Right atrium auricular region (tissue), 2 donors: ENCODE results near the gene ACOXL. TPM values are rescaled to one million over a fixed set of nuclear protein-coding genes. Genes with fewer than 3 reads are reported as not detected.

Experiments
- DNase-seq: peaks from one replicate; pipeline ENCODE4 v3.0.0-alpha.2; 2019; ENCODE audit warnings: low spot score
- H3K27ac ChIP-seq, 2 donors: fragments of 200-600 bp; sonication (generic); 1 replicate in 1 of 2; 2 replicates in 1 of 2; pipeline ENCODE4 v1.5.1; 2016 to 2019
- H3K27me3 ChIP-seq, 2 donors: fragments of 200-600 bp; sonication (generic); one replicate each; pipeline versions ENCODE4 v1.5.1 to v1.6.0; 2017 to 2019
- H3K36me3 ChIP-seq: fragments of 200-600 bp; sonication (generic); one replicate; pipeline ENCODE4 v1.5.1; 2016
- H3K4me1 ChIP-seq, 2 donors: fragments of 200-600 bp; sonication (generic); one replicate each; pipeline versions ENCODE4 v1.5.1 to v1.6.0; 2017 to 2019
- H3K4me3 ChIP-seq, 2 donors: fragments of 200-600 bp; sonication (generic); 1 replicate in 1 of 2; 2 replicates in 1 of 2; pipeline ENCODE4 v1.5.1; 2017 to 2019; ENCODE audit warnings: mild to moderate bottlenecking in 1 of 2, moderate library complexity in 1 of 2
- H3K9me3 ChIP-seq, 2 donors: fragments of 200-600 bp; sonication (generic); one replicate each; pipeline ENCODE4 v1.5.1; 2019
- total RNA-seq, 2 donors: library from RNA; depleted of rRNA; stranded (reverse); fragments of >200 nt; gene quantifications; one replicate each; pipeline ENCODE4 v1.1.0, GENCODE V29; 2016
- TF ChIP-seq, protein P1 (sequence below), 2 donors: fragments of 200-600 bp; sonication (generic); IDR thresholded peaks; one replicate each; pipeline ENCODE4 v1.5.1; 2019; ENCODE audit warnings: antibody characterized with exemption in 2 of 2

ACOXL gene
- total RNA-seq, 2 donors from 2014 or later = 0.33 to 0.55 TPM

DNA sequence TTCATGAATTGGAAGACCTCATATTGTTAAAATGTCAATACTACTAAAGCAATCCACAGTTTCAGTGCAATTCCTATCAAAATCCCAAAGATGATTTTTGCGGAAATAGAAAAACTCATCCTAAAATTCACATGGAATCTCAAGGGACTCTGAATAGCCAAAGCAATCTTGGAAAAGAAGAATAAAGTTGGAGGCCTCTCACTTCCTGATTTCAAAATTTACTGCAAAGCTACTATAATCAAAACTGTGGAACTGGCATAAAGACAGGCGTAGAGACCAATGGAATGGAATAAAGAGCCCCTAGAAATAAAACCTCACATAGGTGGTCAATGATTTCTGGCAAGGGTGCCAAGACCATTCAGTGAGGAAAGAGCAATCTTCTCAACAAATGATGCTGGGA is 42.3 kb downstream of the ACOXL start:
- no peak for DNase-seq
- no peaks in the 10 kb centered on the region for H3K27me3 ChIP-seq
- H3K4me1 ChIP-seq = peaks cover 0 to 41% of the 10 kb centered on the region in 2 donors
- no peak overlapping the region for H3K27ac ChIP-seq
- TF ChIP-seq, protein P1, sequence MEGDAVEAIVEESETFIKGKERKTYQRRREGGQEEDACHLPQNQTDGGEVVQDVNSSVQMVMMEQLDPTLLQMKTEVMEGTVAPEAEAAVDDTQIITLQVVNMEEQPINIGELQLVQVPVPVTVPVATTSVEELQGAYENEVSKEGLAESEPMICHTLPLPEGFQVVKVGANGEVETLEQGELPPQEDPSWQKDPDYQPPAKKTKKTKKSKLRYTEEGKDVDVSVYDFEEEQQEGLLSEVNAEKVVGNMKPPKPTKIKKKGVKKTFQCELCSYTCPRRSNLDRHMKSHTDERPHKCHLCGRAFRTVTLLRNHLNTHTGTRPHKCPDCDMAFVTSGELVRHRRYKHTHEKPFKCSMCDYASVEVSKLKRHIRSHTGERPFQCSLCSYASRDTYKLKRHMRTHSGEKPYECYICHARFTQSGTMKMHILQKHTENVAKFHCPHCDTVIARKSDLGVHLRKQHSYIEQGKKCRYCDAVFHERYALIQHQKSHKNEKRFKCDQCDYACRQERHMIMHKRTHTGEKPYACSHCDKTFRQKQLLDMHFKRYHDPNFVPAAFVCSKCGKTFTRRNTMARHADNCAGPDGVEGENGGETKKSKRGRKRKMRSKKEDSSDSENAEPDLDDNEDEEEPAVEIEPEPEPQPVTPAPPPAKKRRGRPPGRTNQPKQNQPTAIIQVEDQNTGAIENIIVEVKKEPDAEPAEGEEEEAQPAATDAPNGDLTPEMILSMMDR (IDR thresholded peaks at IDR 0.05) = no peak
- H3K9me3 ChIP-seq = no peaks in the 10 kb centered on the region
- H3K4me3 ChIP-seq = no peak overlapping the region
- no peaks in the 10 kb centered on the region for H3K36me3 ChIP-seq

DNA sequence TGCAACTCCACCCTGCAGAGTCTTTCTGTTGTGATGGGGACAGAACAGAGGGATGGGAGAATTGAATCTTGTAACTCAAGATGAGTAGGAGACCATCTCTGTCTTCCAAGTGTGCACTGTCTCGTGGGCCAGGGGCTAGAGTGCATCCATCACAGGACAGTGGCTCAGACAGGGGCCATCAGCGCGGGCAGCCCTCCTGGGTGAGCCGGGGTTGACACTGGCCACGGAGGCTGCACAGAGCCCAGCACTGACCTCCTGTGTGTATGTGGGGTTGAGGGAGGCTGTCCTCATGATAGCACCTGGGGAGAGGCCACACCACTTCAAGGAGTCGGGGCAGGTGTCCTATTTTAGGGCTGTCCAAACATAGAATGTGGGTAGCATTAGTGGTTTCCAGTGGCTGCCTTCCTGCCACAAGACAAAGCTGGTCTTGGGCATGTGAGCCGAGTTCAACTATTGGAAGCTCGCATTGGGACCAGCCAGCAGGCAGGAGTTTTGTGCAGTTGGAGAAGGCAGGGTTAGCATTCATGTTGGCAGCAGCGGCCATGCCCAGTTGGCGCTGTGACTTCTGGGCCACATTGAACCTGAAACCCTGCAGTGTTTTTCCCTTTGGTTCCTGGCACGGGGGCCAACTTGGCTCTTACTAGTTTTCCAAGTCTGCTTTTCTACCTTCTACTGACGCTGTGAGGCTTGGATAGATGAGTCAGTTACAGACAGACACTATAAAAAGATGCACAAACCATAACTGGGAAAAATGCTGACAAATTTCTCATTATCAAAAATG is 45.3 kb downstream of the ACOXL start:
- Histone ChIP-seq H3K4me3 (no peak overlapping the region), H3K9me3 (no peaks in the 10 kb centered on the region), H3K27ac (no peak overlapping the region), H3K36me3 (no peaks in the 10 kb centered on the region), H3K27me3 (no peaks in the 10 kb centered on the region), H3K4me1 (peaks cover 0 to 17% of the 10 kb centered on the region in 2 donors)
- DNase-seq = no peak
- TF ChIP-seq, protein P1 (IDR thresholded peaks at IDR 0.05) = no peak

DNA sequence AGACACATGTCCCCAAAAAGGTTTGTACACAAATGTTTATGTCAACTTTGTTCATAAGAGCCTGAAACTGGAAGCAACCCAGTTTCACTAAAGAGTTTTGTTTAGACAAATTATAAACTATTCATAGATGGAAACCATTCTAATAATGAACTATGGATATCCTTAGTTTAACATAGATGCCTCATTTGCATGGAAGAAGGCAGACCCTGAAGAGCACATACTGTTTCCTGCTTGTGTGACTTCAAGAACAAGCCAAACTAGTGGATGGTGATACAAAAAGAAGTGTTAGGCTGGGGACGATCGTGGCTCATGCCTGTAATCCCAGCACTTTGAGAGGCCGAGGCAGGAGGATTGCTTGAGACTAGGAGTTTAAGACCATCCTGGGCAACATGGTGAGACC is 48.1 kb downstream of the ACOXL start:
- Histone ChIP-seq H3K4me1 (no peaks in the 10 kb centered on the region), H3K36me3 (no peaks in the 10 kb centered on the region), H3K4me3 (no peak overlapping the region), H3K27me3 (no peaks in the 10 kb centered on the region), H3K9me3 (no peaks in the 10 kb centered on the region), H3K27ac (no peak overlapping the region)
- TF ChIP-seq, protein P1 (IDR thresholded peaks at IDR 0.05) = no peak
- no peak for DNase-seq

DNA sequence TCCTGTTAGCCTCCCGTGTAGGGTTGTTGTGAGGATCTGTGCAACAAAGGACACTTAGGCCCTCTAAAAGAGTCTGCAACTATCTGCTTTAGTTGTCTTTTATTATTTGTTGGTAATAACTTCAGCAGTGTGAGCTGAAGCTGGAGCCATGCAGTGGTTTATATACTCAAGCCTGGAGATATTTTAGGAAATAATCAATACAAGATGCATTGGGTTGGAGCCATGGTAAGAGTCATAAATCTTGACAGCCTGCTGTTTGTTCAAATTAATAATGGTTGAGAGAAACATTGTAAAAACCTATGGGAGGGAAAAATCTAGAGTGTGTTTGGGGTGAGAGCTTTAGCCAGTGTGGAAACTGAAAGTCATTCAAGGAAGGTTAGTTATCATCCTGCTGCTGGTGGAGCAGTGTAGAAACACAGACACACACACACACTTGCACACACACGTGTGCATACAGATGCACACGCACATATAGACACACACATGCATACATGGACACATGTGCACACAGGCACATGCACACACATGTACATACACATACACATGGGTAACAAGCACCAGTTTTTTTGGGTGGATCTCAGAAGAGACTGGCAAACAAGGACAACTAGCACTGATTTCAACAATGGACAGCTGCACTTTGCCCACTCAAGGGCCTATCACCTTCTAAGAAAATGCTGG is 51.0 kb downstream of the ACOXL start:
- Histone ChIP-seq H3K27me3 (no peaks in the 10 kb centered on the region), H3K36me3 (no peaks in the 10 kb centered on the region), H3K9me3 (no peaks in the 10 kb centered on the region), H3K4me3 (no peak overlapping the region), H3K27ac (no peak overlapping the region), H3K4me1 (no peaks in the 10 kb centered on the region)
- TF ChIP-seq, protein P1 (IDR thresholded peaks at IDR 0.05) = no peak
- no peak for DNase-seq

DNA sequence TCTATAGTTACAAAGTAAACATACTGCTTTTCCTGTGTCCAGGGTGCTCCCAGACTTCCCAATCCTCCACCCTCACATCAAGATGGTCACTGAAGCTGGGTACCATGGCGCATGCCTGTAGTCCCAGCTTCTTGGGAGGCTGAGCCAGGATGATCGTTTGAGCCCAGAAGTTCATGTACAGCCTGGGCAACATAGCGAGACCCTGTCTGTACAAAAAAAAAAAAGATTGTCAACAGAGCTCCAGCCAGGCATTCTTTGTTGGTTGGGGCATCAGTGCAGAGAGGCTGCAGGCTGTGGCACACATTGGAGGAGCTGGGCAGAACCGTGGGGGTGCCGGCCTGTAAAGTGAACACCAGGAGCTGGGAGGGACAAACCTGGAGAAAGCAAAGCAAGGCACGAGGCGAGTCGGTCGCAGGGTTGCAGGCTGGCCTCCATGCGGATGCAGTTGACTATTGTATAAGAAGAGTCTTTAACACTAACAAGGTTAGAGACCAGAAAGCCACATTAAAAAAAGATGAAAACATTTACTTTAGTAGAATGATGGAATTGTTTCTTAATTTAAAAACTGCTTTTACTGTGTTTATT is 51.8 kb downstream of the ACOXL start:
- TF ChIP-seq, protein P1 (IDR thresholded peaks at IDR 0.05) = no peak
- no peak overlapping the region for H3K4me3 ChIP-seq
- no peaks in the 10 kb centered on the region for H3K9me3 ChIP-seq
- H3K4me1 ChIP-seq = no peaks in the 10 kb centered on the region
- no peak for DNase-seq
- no peaks in the 10 kb centered on the region for H3K27me3 ChIP-seq
- H3K36me3 ChIP-seq = no peaks in the 10 kb centered on the region
- no peak overlapping the region for H3K27ac ChIP-seq
